ENCODE measurements around the gene RAPGEF2. TPM values are rescaled to one million over a fixed set of nuclear protein-coding genes. Genes with fewer than 3 reads are reported as not detected.

The RAPGEF2 gene
- total and polyA plus RNA-seq, 2 donors (not counting 1 experiment from before 2014, with no cell fraction given): 10.9 to 45.8 TPM

GRCh38 chr4:159206427-159206871, 103.6 kb downstream of the RAPGEF2 start:
- TF ChIP-seq EZH2 (IDR thresholded peaks at IDR 0.05; ENCODE audit: borderline replicate concordance, insufficient read depth, low read depth, low read length, poor library complexity, severe bottlenecking) (no peak), CTCF (IDR thresholded peaks at IDR 0.05) (no peak)
- H3K4me1 Mint-ChIP-seq: peaks cover 16% of the 10 kb centered on the region
- peak overlapping the region; percentile 14 for H3K4me3 Mint-ChIP-seq
- CTCF ChIA-PET: interaction anchor here (3.2 kb wide), 1 partner anchor 349 kb away, joined by 18 read pairs; no protein-coding TSS in a partner anchor
- Histone ChIP-seq H4K20me1 (ENCODE audit: control insufficient read depth, insufficient read depth, low read length, poor library complexity, severe bottlenecking) (peaks cover 12% of the 10 kb centered on the region), H3K4me2 (replicated peaks; ENCODE audit: low read depth, low read length, poor library complexity, severe bottlenecking) (peak overlapping the region; percentile 55), H3K9ac (ENCODE audit: low read length) (peak overlapping the region; percentile 31), H3K4me1 (ENCODE audit: control insufficient read depth in 2 of 2, insufficient read depth in 2 of 2, low read length in 2 of 2) (peaks cover 13 to 14% of the 10 kb centered on the region in 2 donors), H3K9me3 (ENCODE audit: control extremely low read depth in 1 of 3, control insufficient read depth in 2 of 3, insufficient read depth in 1 of 3, low read length in 2 of 3) (peaks cover 0 to 5% (median 0%) of the 10 kb centered on the region in 3 donors), H3K79me2 (ENCODE audit: control insufficient read depth, insufficient read depth, low read length) (no peaks in the 10 kb centered on the region), H3K27me3 (replicated peaks in 1 of 4; ENCODE audit: control extremely low read depth in 1 of 4, control insufficient read depth in 3 of 4, insufficient read depth in 4 of 4, low read length in 3 of 4) (no peaks in the 10 kb centered on the region), H3K27ac (ENCODE audit: low read length in 2 of 2) (no peak overlapping the region), H2AFZ (ENCODE audit: insufficient read depth, low read depth, low read length, poor library complexity, severe bottlenecking) (no peak overlapping the region), H3K36me3 (replicated peaks in 1 of 2; ENCODE audit: control extremely low read depth in 1 of 2, control insufficient read depth in 1 of 2, extremely low read depth in 1 of 2, insufficient read depth in 2 of 2, low read length in 1 of 2) (no peaks in the 10 kb centered on the region), H3K4me3 (ENCODE audit: control extremely low read depth in 1 of 5, extremely low read depth in 1 of 5, insufficient read depth in 1 of 5, low read depth in 2 of 5, low read length in 4 of 5) (peak overlapping the region in 1 of 5 experiments; percentile 47)
- DNase-seq (peak; percentile 35), ATAC-seq (ENCODE audit: low read depth) (peak; percentile 41)
- H3K9me3 Mint-ChIP-seq (ENCODE audit: insufficient read depth): no peaks in the 10 kb centered on the region
- POLR2A ChIA-PET: interaction anchor here (0.5 kb wide), 1 partner anchor 68 kb away, joined by 4 read pairs; no protein-coding TSS in a partner anchor
- intact Hi-C loops (cut with micrococcal nuclease): no loop called here
- no peak overlapping the region for H3K27ac Mint-ChIP-seq
- H3K27me3 Mint-ChIP-seq: no peaks in the 10 kb centered on the region
- 0% methylated on average over 2 of the region's 4 CpGs for WGBS (ENCODE audit: insufficient coverage)

- H4K20me1 ChIP-seq (ENCODE audit: control insufficient read depth, insufficient read depth, low read length, poor library complexity, severe bottlenecking): peaks cover 5% of the 10 kb centered on the region
- peaks cover 13 to 14% of the 10 kb centered on the region in 2 donors for H3K4me1 ChIP-seq (ENCODE audit: control insufficient read depth in 2 of 2, insufficient read depth in 2 of 2, low read length in 2 of 2)
- no peaks in the 10 kb centered on the region for H3K27me3 ChIP-seq (replicated peaks in 1 of 4; ENCODE audit: control extremely low read depth in 1 of 4, control insufficient read depth in 3 of 4, insufficient read depth in 4 of 4, low read length in 3 of 4)
- intact Hi-C loops (cut with micrococcal nuclease): no loop called here
- no peak overlapping the region for H3K9ac ChIP-seq (ENCODE audit: low read length)
- no peak overlapping the region for H3K4me3 ChIP-seq (ENCODE audit: control extremely low read depth in 1 of 5, extremely low read depth in 1 of 5, insufficient read depth in 1 of 5, low read depth in 2 of 5, low read length in 4 of 5)
- TF ChIP-seq CTCF (IDR thresholded peaks at IDR 0.05): no peak
- no peak for TF ChIP-seq EZH2 (IDR thresholded peaks at IDR 0.05; ENCODE audit: borderline replicate concordance, insufficient read depth, low read depth, low read length, poor library complexity, severe bottlenecking)
- Mint-ChIP-seq H3K4me1 (peaks cover 13% of the 10 kb centered on the region), H3K9me3 (ENCODE audit: insufficient read depth) (no peaks in the 10 kb centered on the region), H3K27me3 (no peaks in the 10 kb centered on the region), H3K4me3 (no peak overlapping the region), H3K27ac (no peak overlapping the region)
- H3K27ac ChIP-seq (ENCODE audit: low read length in 2 of 2): no peak overlapping the region
- H3K4me2 ChIP-seq (replicated peaks; ENCODE audit: low read depth, low read length, poor library complexity, severe bottlenecking): no peak overlapping the region
- H3K79me2 ChIP-seq (ENCODE audit: control insufficient read depth, insufficient read depth, low read length): no peaks in the 10 kb centered on the region
- ATAC-seq (ENCODE audit: low read depth): no peak
- WGBS (ENCODE audit: insufficient coverage): 100% methylated on average over 2 of the region's 4 CpGs
- peaks cover 0 to 1% of the 10 kb centered on the region in 2 experiments for H3K36me3 ChIP-seq (replicated peaks in 1 of 2; ENCODE audit: control extremely low read depth in 1 of 2, control insufficient read depth in 1 of 2, extremely low read depth in 1 of 2, insufficient read depth in 2 of 2, low read length in 1 of 2)
- ChIA-PET CTCF (interaction anchor here (5.5 kb wide), 1 partner anchor 7 kb away, joined by 31 read pairs; no protein-coding TSS in a partner anchor), POLR2A (no interaction called here)
- H3K9me3 ChIP-seq (ENCODE audit: control extremely low read depth in 1 of 3, control insufficient read depth in 2 of 3, insufficient read depth in 1 of 3, low read length in 2 of 3): peaks cover 0 to 5% (median 0%) of the 10 kb centered on the region in 3 donors
- no peak overlapping the region for H2AFZ ChIP-seq (ENCODE audit: insufficient read depth, low read depth, low read length, poor library complexity, severe bottlenecking)
- DNase-seq: no peak
Observed at GRCh38 chr4:159209249-159209648, 106.4 kb downstream of the RAPGEF2 start.

Measured in B cell (primary cell).